Fibroblast of gingiva (primary cell): Measurements from ENCODE around the gene VANGL1.

Experiments used
- DNase-seq: peaks from one replicate; pipeline ENCODE4 v3.0.0-alpha.2; 2011; ENCODE audit warnings: low read depth

Gene VANGL1

GRCh38 chr1:115705085-115705951 is 63.5 kb downstream of the VANGL1 start:
- DNase-seq, result no peak

GRCh38 chr1:115705963-115706362 is 64.2 kb downstream of the VANGL1 start:
- DNase-seq, result no peak

- DNase-seq, result peak; percentile 36
These were observed 65.0 kb downstream of the VANGL1 start for GRCh38 chr1:115706587-115707425.

GRCh38 chr1:115710859-115711624 is 69.3 kb downstream of the VANGL1 start:
- DNase-seq, result no peak

- DNase-seq, result no peak
These were observed 71.3 kb downstream of the VANGL1 start for GRCh38 chr1:115712911-115713609.

GRCh38 chr1:115713906-115714305 is 72.1 kb downstream of the VANGL1 start:
- no peak for DNase-seq

GRCh38 chr1:115714572-115715141 is 72.9 kb downstream of the VANGL1 start:
- no peak for DNase-seq

- peak; percentile 7 for DNase-seq
These were observed 75.8 kb downstream of the VANGL1 start for GRCh38 chr1:115717541-115717940.

- DNase-seq, result no peak
These were observed 76.4 kb downstream of the VANGL1 start for GRCh38 chr1:115718011-115718754.

- no peak for DNase-seq
These were observed 77.5 kb downstream of the VANGL1 start for GRCh38 chr1:115719285-115719684.

- no peak for DNase-seq
These were observed 80.5 kb downstream of the VANGL1 start for GRCh38 chr1:115722221-115722620.

GRCh38 chr1:115723756-115724155 is 82.0 kb downstream of the VANGL1 start:
- no peak for DNase-seq

GRCh38 chr1:115725600-115725999 is 83.8 kb downstream of the VANGL1 start:
- DNase-seq, result no peak

GRCh38 chr1:115726161-115726560 is 84.4 kb downstream of the VANGL1 start:
- DNase-seq, result no peak

- DNase-seq, result no peak
These were observed 84.8 kb downstream of the VANGL1 start for GRCh38 chr1:115726570-115726969.

- DNase-seq, result peak; percentile 85
These were observed 86.0 kb downstream of the VANGL1 start for GRCh38 chr1:115727706-115728249.

- no peak for DNase-seq
These were observed 86.6 kb downstream of the VANGL1 start for GRCh38 chr1:115728341-115728740.

- no peak for DNase-seq
These were observed 88.0 kb downstream of the VANGL1 start for GRCh38 chr1:115729756-115730155.

- DNase-seq, result no peak
These were observed 90.5 kb downstream of the VANGL1 start for GRCh38 chr1:115732316-115732715.

- no peak for DNase-seq
These were observed 99.0 kb downstream of the VANGL1 start for GRCh38 chr1:115740811-115741210.
